Ovary (tissue), 3 donors: ENCODE measurements around the gene DGKI.

Source experiments
- CTCF ChIP-seq, 3 donors: fragments of 450-650 bp in 2 of 3; fragments of 200-600 bp in 1 of 3; IDR thresholded peaks; one replicate each; pipeline versions ENCODE4 v1.5.1 to v1.8.0; 2016 to 2022; ENCODE audit warnings: antibody characterized with exemption in 3 of 3, mild to moderate bottlenecking in 1 of 3
- POLR2A ChIP-seq: fragments of 450-650 bp; IDR thresholded peaks from one replicate; pipeline ENCODE4 v1.6.1; 2017; ENCODE audit warnings: antibody characterized with exemption, mild to moderate bottlenecking, moderate library complexity
- donor health status: DM: no; HTN: no; CAD: no.

DNA sequence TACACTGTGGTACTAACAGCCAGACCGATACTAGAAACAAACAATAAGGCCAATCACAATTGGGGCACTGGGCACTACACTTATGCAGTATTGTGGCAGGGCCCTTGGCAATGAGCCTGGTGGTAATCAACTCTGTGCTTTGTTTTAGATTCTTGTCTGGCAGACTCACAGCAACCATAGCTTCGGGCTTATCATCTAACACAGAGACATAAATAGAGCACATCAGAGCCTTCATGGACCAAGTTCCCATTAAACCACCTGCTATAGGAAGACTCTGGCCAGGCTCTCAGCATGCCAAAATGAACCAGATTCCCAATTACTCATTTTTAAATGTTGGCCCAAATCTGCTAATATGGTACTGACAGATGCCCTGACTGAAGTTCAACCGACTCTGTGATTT lies 218.6 kb downstream of the DGKI start:
- TF ChIP-seq POLR2A (no peak), CTCF (IDR thresholded peaks at IDR 0.05) (no peak)
